Retinal pigment epithelial cell (primary cell): ENCODE measurements around the gene SMPDL3B.
"Not testable (repeated sequence)": the region's sequence is repeated elsewhere in the genome, so short reads cannot be mapped to it uniquely, and the experiment has no call there.

Experiments
- DNase-seq: peaks from one replicate; pipeline ENCODE4 v3.0.0-alpha.2; 2010; ENCODE audit warnings: low read depth
- H3K4me3 ChIP-seq: 2 replicates; pipeline ENCODE4 v1.5.1; 2011; ENCODE audit warnings: mild to moderate bottlenecking, low read length, control low read depth, moderate library complexity
- CTCF ChIP-seq: conservative IDR thresholded peaks from 2 replicates; pipeline ENCODE4 v1.5.1; 2011; ENCODE audit warnings: low read depth, low read length, control low read depth, inconsistent platforms

Gene SMPDL3B

GRCh38 chr1:27979859-27980201 is 45.0 kb downstream of the SMPDL3B start:
- no peak for TF ChIP-seq CTCF
- no peak overlapping the region for H3K4me3 ChIP-seq
- DNase-seq, result no peak

- DNase-seq, result no peak
- no peak for TF ChIP-seq CTCF
- H3K4me3 ChIP-seq, result no peak overlapping the region
Measured at GRCh38 chr1:27980216-27980845, 45.5 kb downstream of the SMPDL3B start.

- TF ChIP-seq CTCF, result no peak
- H3K4me3 ChIP-seq, result no peak overlapping the region
- DNase-seq, result no peak
Measured at GRCh38 chr1:27981145-27981544, 46.3 kb downstream of the SMPDL3B start.

- DNase-seq, result no peak
- H3K4me3 ChIP-seq, result no peak overlapping the region
- TF ChIP-seq CTCF, result no peak
Measured at GRCh38 chr1:27990920-27991537, 56.2 kb downstream of the SMPDL3B start.

- no peak for TF ChIP-seq CTCF
- no peak overlapping the region for H3K4me3 ChIP-seq
- no peak for DNase-seq
Measured at GRCh38 chr1:27992276-27992675, 57.5 kb downstream of the SMPDL3B start.

GRCh38 chr1:27993241-27993640 is 58.4 kb downstream of the SMPDL3B start:
- no peak for TF ChIP-seq CTCF
- no peak overlapping the region for H3K4me3 ChIP-seq
- no peak for DNase-seq

GRCh38 chr1:27994060-27994459 is 59.3 kb downstream of the SMPDL3B start:
- H3K4me3 ChIP-seq, result no peak overlapping the region
- no peak for TF ChIP-seq CTCF
- peak; percentile 34 for DNase-seq

GRCh38 chr1:27994526-27994925 is 59.7 kb downstream of the SMPDL3B start:
- not testable (repeated sequence) for H3K4me3 ChIP-seq, DNase-seq
